GM12892 (cell line): Measurements from ENCODE around the gene RCVRN.

Source experiments
- DNase-seq: peaks from one replicate; pipeline ENCODE4 v3.0.0; 2011; ENCODE audit not compliant: insufficient read length
- FAIRE-seq: peaks from 2 replicates; lab custom pipeline; 2011; peaks lifted over from hg19 to GRCh38; lab: Jason Lieb, UNC
- POLR2A ChIP-seq: IDR thresholded peaks from 2 replicates; pipeline ENCODE4 v1.6.1; 2011; ENCODE audit warnings: low read depth, low read length, control low read depth
- POLR2AphosphoS5 ChIP-seq: IDR thresholded peaks from 2 replicates; pipeline ENCODE4 v1.6.1; 2011; ENCODE audit warnings: low read depth, low read length, control low read depth
- TAF1 ChIP-seq: IDR thresholded peaks from 2 replicates; pipeline ENCODE4 v1.6.1; 2011; ENCODE audit warnings: low read depth, mild to moderate bottlenecking, control low read depth, low read length, borderline replicate concordance

The RCVRN gene

DNA sequence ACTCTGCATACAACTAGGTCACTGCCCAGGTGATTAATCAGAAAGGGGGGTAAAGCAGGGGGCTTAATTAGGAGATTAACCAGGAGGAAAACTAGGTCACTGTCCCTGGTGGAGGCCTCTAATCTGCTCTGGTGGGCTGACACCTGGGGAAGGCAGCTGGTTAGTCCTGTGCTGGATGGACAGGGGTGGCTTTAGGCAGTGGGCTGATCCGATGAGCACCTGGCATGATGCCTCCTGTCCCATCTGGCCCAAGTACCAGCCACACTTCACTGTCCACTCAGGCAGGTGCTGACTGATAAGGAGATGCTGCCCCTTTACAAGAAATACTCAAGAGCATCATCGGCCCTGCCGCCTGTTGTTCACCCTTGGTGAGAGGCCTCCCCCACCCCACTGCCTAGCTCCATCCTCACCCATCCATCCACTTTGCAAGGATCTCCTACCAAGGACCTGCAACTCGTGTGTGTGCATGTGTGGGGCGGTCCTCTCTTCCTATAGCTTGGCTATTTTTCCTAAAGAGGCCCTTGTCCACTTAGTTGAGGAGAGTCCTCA lies 13.8 kb upstream of the RCVRN start:
- no peak for DNase-seq
- no peak for TF ChIP-seq POLR2A
- no peak for TF ChIP-seq POLR2AphosphoS5
- no peak for TF ChIP-seq TAF1
- no peak for FAIRE-seq

DNA sequence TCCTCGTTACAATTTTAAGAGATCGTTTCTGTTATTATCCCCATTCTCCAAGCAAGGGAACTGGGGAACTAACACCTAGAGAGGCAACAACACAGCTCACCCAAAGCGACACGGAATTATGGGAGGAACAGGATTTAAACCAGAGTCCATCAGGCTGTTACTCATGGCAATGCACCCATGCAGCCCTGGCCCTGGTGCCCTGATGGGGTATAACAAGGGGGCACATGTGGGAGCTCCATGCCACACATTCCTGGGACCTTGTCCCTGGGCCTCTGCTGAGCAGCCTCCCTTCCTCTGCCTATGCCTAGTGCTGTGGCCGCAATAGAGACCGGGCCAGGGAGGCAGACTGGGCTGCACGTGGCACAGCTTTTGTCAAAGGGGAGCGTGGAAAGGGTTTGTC lies 13.3 kb upstream of the RCVRN start:
- no peak for FAIRE-seq
- DNase-seq: no peak
- no peak for TF ChIP-seq TAF1

DNA sequence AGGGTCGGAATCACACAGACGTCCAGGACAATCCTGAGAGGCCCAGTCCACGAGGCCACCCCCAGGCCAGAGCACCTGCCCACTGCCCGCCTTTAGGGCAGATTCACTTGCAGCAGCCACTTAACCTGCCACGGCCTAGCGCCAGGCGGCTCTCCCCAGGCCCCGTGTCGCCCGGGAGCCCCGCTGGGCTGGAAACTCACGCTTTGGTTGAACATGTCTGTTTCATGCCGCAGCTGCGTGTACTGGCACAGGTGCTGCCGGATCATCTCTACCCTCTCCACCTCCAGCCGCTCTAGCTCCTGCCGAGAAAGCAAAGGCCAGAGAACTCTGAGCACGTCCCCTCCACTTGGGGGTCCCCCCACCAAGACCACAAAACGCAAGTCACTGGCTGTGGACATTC lies 12.7 kb upstream of the RCVRN start:
- TF ChIP-seq POLR2AphosphoS5 (no peak), POLR2A (no peak), TAF1 (no peak)
- DNase-seq: no peak
- no peak for FAIRE-seq

DNA sequence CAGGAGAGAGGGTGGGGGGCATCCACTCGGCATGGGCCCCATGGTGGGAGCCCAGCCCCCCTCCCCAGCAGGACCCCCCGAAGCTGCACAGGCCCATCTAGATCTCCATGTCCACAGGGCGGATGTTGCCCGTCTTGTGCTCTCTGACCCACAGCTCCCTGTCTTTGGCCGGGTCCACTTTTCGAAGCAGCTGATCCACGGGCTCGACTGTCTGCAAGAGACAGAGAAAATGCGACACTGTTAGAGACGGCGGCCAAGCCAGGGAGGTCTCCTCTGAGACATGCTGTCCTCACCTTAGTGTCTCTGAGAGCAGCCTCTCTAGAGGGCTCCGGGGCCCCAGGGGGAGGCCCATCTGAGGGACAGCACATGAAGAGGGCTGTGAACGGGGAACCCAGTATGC lies 12.1 kb upstream of the RCVRN start:
- DNase-seq: no peak
- FAIRE-seq: no peak
- TF ChIP-seq TAF1 (no peak), POLR2AphosphoS5 (no peak), POLR2A (no peak)

DNA sequence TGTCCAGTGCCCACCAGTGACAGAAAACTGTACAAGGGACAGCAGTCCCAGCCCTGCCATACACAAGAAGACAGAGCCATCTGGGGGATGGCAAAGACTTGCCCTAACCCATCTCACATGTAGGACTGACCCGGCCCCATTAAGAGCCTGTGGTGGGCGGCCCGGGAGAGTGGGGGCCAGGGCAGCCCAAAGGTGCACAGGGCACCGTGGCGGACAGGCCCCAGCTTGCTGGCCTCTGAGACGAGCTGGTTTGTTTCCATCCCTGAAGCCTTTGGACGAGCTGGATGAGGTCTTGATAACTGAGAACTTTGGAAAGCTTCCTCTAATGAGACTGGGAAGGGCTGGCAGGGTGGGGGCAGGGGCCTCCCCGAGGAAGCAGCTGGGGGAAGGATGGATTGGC lies 11.0 kb upstream of the RCVRN start:
- DNase-seq (no peak), FAIRE-seq (no peak)
- TF ChIP-seq POLR2AphosphoS5 (no peak), POLR2A (no peak), TAF1 (no peak)

DNA sequence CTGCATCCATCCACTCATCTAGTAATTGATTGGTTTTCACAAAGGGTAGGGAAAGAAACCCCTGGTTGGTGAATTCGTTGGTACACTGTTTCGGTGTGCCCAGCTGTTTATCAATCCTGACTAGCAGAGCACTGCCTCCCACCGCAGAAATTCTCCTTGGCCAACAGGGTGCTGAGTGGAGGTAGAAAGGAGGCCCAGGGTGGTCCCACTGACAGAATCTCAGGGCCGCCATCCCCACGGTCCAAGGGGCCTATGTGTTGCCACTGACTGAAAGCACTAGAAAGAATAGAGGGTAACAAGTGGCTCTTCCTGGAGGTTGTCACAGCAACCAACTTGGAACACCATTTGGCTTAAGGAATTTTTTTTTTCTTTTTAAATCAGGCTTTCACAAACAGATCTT lies 8.4 kb upstream of the RCVRN start:
- DNase-seq: no peak

DNA sequence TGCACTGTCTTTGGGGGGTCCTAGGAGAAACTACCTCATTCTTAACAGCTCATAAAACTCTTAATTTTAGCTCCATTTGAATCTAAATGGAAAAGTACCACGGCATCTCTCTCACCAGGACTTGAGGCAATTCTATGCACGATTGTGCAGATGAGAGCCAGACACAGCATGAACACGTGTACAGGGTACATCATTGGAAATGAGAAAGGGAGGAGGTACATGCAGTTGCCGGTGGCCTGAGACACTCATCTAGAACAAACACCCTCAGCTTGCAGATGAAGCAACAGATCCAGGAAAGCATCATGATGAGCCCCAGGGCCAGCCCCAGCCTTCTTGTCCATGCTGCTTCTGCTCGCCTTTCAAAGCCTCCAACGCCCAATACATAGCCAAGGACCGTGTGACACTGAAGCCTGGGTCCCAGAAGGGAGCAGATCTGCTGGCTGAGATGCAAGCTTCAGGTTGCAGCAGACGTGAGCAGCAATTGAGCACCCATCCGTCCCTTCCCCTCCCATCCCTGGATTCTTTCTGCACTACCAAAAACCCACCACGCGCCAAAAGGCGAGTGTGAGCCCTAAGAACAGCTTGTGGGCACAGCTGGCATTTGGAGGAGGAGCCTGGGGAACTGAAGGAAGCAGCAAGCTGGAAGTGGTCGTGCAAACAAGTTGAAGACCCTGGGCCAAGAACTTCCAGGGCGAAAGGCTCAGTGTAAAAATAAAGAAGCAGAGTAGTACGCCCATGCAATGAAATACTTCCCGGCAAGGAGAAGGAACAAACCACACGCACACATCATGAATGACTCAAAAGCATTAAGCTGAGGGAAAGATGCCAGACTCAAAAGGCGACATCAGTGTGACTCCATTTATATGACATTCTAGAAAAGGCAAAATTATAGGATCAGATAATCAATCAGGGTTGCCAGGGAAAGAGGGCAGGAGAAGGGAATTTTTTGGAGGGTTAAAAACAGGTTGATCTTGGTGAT lies 7.3 kb upstream of the RCVRN start:
- TF ChIP-seq TAF1 (no peak), POLR2A (0 out of 2 replicates have a peak, but pooled peaks have one; percentile 14)
- FAIRE-seq (no peak), DNase-seq (no peak)

More for the DNA sequence above, 8.4 kb upstream of the RCVRN start:
- no peak for FAIRE-seq
- TF ChIP-seq TAF1 (no peak), POLR2AphosphoS5 (no peak), POLR2A (no peak)

DNA sequence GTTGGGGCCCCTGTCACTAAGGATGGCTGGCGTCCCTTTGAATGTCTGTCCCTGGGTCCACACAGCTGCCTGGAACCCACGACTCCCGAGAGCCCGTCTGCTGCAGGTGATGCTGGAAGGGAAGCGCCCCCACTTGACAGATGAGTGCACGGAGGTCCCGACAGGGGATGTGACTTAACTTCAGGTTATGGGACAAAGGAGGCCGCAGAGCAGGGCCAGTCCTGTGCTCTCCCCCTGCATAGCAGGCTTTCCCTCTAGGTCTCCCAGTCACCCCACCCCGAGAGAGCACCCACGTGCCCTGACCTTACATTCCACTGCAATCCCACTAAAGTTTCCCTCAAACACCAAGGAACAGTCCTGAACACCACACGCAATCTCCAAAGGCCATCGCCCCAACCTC lies 6.0 kb upstream of the RCVRN start:
- FAIRE-seq (no peak), DNase-seq (no peak)
- no peak for TF ChIP-seq POLR2AphosphoS5

DNA sequence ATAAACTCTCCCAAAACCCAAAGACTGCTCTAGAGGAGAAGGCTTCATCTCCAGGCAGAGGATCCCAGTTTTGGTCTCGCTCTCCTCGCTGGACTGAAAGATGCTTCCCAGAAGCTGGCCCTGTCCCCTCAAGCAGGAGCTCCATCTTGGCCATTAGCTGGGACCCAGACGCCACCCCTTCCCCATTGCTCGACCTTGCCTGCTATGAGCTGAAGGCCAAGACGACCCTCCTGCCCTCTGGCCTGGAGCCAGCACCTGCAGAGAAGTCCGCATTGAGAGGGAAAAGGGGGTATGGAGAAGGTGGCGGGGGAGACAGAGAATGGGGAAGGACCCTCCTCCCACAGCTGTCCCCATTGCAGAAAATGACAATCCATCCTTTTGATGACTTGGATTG lies 3.6 kb upstream of the RCVRN start:
- DNase-seq (no peak), FAIRE-seq (no peak)
- TF ChIP-seq POLR2A (no peak), TAF1 (no peak), POLR2AphosphoS5 (no peak)

DNA sequence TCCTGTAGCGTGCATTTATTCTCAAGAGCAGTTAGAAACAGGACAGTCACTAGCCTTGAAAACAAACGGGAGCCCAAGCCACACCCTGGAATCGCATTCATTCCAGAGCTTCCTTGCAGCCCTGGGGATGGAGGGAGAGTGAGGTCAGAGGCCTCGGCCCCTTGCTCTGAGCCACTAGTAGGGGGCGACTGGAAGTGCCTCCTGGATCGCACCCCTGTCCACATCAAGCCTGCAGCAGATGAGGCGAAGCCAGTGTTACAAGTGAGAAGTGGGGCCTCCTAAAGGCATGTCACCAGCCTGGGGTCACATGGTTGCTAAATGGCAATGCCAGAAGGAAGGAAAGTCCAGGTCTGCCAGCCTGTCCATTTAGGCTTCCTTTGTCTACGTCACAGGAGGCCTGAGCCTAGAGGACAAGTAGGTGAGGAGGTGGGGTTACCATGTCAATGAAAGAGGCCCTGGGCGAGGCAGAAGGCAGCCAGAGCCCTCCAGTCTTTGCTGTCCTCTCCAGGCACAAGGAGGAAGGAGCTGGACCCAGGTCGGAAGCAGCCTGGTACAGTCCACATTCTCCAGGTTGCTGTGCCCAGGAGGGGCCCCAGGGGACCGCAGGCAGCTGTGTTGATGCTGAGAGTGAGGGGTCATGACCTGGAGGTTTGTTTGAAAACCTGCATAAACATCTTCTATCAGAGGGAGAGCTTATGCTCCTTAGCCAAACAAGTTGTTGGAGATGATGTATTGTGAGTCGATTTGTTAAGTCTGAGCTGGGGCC lies 3.0 kb upstream of the RCVRN start:
- DNase-seq: no peak
- no peak for FAIRE-seq

DNA sequence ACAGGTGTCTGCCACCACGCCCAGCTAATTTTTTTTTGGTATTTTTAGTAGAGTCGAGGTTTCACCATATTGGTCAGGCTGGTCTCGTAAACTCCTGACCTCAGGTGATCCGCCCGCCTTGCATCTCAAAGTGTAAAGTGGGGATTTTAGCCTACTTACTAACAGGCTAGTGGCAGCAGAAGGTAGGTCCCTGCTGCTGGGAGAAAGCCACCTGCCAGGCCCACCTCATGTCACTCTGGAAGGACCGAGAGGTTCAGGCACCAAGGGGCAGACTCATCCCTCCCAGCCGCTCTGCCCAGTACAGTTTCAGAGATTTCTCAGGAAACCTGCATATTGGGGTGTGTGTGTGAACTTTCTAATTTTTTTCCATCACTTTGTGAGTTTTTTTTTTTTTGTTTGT lies 2.1 kb upstream of the RCVRN start:
- FAIRE-seq (no peak), DNase-seq (no peak)
- TF ChIP-seq POLR2AphosphoS5 (no peak), TAF1 (no peak), POLR2A (no peak)

More for the DNA sequence above, 3.0 kb upstream of the RCVRN start:
- TF ChIP-seq TAF1 (no peak), POLR2AphosphoS5 (no peak), POLR2A (no peak)

DNA sequence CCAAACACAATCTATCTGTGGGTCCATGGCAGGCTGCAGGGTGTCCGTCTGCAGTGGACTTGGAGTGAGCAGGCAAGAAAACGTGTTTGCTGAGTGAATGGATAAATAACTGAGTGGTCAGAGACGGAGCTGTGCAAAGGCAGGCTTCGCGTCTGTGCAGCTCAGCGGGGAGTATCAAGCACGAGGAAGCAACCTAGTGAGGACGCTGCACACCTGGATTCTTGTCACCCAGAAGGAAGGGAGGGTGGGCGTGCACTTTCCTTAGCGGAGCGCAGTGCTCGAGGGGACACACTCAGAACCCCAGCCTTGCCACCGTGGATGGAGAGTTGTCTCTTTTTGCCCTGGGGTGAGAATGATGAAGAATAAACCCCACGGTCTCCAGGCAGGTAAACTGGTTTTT lies 1.5 kb upstream of the RCVRN start:
- TF ChIP-seq TAF1: no peak
- no peak for TF ChIP-seq POLR2A
- no peak for TF ChIP-seq POLR2AphosphoS5
- DNase-seq (no peak), FAIRE-seq (no peak)
